Tibial artery (tissue), 4 donors: ENCODE measurements around the gene TLNRD1.
A peak's percentile ranks its signal among the peaks of the same experiment; 100 is the strongest.

Source experiments
- DNase-seq, 2 donors: peaks; one replicate each; pipeline ENCODE4 v3.0.0-alpha.2; 2019
- H3K27ac ChIP-seq, 2 donors: fragments of 200-600 bp; sonication (generic) in 1 of 2; 1 replicate in 1 of 2; 2 replicates in 1 of 2; pipeline ENCODE4 v1.5.1; 2018 to 2019; ENCODE audit warnings: mild to moderate bottlenecking in 1 of 2
- H3K27me3 ChIP-seq, 2 donors: fragments of 200-600 bp; sonication (generic) in 1 of 2; one replicate each; pipeline versions ENCODE4 v1.5.1 to v1.6.0; 2016 to 2019
- H3K36me3 ChIP-seq, 3 donors: fragments of 200-600 bp; sonication (generic) in 2 of 3; one replicate each; pipeline ENCODE4 v1.5.1; 2016 to 2019; ENCODE audit warnings: mild to moderate bottlenecking in 2 of 3
- H3K4me1 ChIP-seq, 4 donors: fragments of 200-600 bp; sonication (generic) in 2 of 4; 1 replicate in 3 of 4; 2 replicates in 1 of 4; pipeline ENCODE4 v1.5.1; 2016 to 2019
- H3K4me3 ChIP-seq, 2 donors: fragments of 200-600 bp; sonication (generic) in 1 of 2; 1 replicate in 1 of 2; 2 replicates in 1 of 2; pipeline ENCODE4 v1.5.1; 2018 to 2019; ENCODE audit warnings: mild to moderate bottlenecking in 2 of 2
- H3K9me3 ChIP-seq, 3 donors: fragments of 200-600 bp; sonication (generic) in 1 of 3; one replicate each; pipeline ENCODE4 v1.5.1; 2016 to 2019
- intact Hi-C: fragments of 100-400 bp; cut with DNase I; formaldehyde crosslinking; loops from one replicate; pipeline ENCODE4 v1.15.0; 2023; ENCODE audit warnings: low total_unique reads
- TF ChIP-seq, protein P1 (sequence below), 2 experiments: fragments of 200-600 bp in 1 of 2; fragments of 450-650 bp in 1 of 2; IDR thresholded peaks; one replicate each; pipeline ENCODE4 v1.5.1; 2017 to 2019; ENCODE audit warnings: antibody characterized with exemption in 2 of 2, mild to moderate bottlenecking in 1 of 2, moderate library complexity in 1 of 2

The TLNRD1 gene

DNA sequence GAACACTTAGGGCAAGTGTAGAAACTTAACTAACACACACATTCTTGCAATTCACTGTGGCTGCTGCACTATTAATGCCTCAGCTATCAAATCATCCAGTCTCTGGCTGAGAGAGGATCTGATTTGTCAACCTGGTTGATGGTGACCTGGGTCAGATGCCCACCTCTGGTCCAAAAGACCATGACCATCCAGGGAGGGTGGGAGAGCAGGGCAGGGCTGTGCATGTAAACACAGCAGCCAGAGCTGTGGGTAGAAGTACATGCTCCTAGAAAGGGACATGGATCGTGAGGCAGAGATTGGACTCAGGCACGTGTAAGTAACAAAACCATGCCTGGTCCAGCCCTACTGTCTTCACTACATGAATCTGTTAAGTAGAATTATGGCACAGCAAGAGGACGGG, 28.4 kb upstream of the TLNRD1 start:
- Histone ChIP-seq H3K4me3 (no peak overlapping the region), H3K27ac (no peak overlapping the region), H3K36me3 (peaks cover 0 to 57% (median 18%) of the 10 kb centered on the region in 3 donors), H3K27me3 (no peaks in the 10 kb centered on the region), H3K9me3 (no peaks in the 10 kb centered on the region), H3K4me1 (peaks cover 0 to 12% (median 6%) of the 10 kb centered on the region in 4 donors)
- TF ChIP-seq, protein P1, sequence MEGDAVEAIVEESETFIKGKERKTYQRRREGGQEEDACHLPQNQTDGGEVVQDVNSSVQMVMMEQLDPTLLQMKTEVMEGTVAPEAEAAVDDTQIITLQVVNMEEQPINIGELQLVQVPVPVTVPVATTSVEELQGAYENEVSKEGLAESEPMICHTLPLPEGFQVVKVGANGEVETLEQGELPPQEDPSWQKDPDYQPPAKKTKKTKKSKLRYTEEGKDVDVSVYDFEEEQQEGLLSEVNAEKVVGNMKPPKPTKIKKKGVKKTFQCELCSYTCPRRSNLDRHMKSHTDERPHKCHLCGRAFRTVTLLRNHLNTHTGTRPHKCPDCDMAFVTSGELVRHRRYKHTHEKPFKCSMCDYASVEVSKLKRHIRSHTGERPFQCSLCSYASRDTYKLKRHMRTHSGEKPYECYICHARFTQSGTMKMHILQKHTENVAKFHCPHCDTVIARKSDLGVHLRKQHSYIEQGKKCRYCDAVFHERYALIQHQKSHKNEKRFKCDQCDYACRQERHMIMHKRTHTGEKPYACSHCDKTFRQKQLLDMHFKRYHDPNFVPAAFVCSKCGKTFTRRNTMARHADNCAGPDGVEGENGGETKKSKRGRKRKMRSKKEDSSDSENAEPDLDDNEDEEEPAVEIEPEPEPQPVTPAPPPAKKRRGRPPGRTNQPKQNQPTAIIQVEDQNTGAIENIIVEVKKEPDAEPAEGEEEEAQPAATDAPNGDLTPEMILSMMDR (IDR thresholded peaks at IDR 0.05): no peak
- DNase-seq: no peak
- intact Hi-C loops: no loop called here

- H3K9me3 ChIP-seq: no peaks in the 10 kb centered on the region
- intact Hi-C loops: no loop called here
- TF ChIP-seq, protein P1 (IDR thresholded peaks at IDR 0.05): no peak
- no peak overlapping the region for H3K27ac ChIP-seq
- no peak overlapping the region for H3K4me3 ChIP-seq
- peaks cover 0 to 18% (median 5%) of the 10 kb centered on the region in 4 donors for H3K4me1 ChIP-seq
- no peak for DNase-seq
- H3K27me3 ChIP-seq: no peaks in the 10 kb centered on the region
- H3K36me3 ChIP-seq: peaks cover 4 to 55% (median 17%) of the 10 kb centered on the region in 3 donors
These were observed 25.8 kb upstream of the TLNRD1 start for GRCh38 chr15:80974914-80975313.

GRCh38 chr15:80976851-80977250, 23.9 kb upstream of the TLNRD1 start:
- peaks cover 0 to 18% (median 5%) of the 10 kb centered on the region in 4 donors for H3K4me1 ChIP-seq
- TF ChIP-seq, protein P1 (IDR thresholded peaks at IDR 0.05): no peak
- peaks cover 10 to 74% (median 35%) of the 10 kb centered on the region in 3 donors for H3K36me3 ChIP-seq
- no peak for DNase-seq
- H3K27ac ChIP-seq: no peak overlapping the region
- H3K27me3 ChIP-seq: no peaks in the 10 kb centered on the region
- no peak overlapping the region for H3K4me3 ChIP-seq
- H3K9me3 ChIP-seq: no peaks in the 10 kb centered on the region
- intact Hi-C loops: no loop called here

GRCh38 chr15:80977627-80978036, 23.1 kb upstream of the TLNRD1 start:
- Histone ChIP-seq H3K9me3 (no peaks in the 10 kb centered on the region), H3K4me1 (peaks cover 0 to 18% (median 5%) of the 10 kb centered on the region in 4 donors), H3K27ac (no peak overlapping the region), H3K36me3 (peaks cover 10 to 67% (median 43%) of the 10 kb centered on the region in 3 donors), H3K27me3 (no peaks in the 10 kb centered on the region), H3K4me3 (no peak overlapping the region)
- intact Hi-C loops: no loop called here
- TF ChIP-seq, protein P1 (IDR thresholded peaks at IDR 0.05): peak in 1 of 2 experiments; percentile 45
- peak; percentile 53 to 75 for DNase-seq

DNA sequence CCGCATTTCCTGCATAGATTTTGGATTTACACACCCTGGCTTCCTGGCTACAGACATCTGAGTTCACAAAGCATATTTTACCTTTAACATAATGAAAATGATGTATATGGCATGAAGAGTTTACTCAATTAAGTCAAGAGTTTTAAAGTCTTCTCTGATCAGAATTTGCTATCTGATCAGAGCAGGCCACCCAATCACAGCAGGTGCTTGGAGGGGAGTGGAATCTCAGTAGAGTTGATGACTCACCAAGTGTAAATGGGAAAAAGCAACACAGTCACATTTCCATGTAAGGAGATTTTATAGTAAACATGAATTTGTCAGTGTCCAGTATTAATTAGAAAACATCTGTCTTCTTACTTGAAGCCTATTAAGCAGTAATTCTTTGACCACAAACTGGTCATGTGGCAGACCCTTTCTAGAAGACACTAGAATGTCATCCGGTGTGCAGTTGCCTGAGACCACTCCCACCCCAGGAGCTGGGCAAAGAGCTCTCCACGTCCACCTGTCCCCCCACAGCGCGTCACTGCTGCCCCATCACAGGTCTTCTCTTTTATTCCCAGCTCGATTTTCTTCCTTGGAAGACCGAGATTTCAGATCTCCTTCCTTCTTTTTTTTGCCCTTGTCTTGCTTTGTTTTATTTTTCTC, 21.9 kb upstream of the TLNRD1 start:
- H3K27ac ChIP-seq: no peak overlapping the region
- peaks cover 0 to 18% (median 5%) of the 10 kb centered on the region in 4 donors for H3K4me1 ChIP-seq
- no peaks in the 10 kb centered on the region for H3K27me3 ChIP-seq
- TF ChIP-seq, protein P1 (IDR thresholded peaks at IDR 0.05): no peak
- intact Hi-C loops: no loop called here
- no peak overlapping the region for H3K4me3 ChIP-seq
- no peaks in the 10 kb centered on the region for H3K9me3 ChIP-seq
- peaks cover 10 to 55% (median 45%) of the 10 kb centered on the region in 3 donors for H3K36me3 ChIP-seq
- no peak for DNase-seq
